ENCODE measurements around the gene FBXO3. TPM values are rescaled to one million over a fixed set of nuclear protein-coding genes. Genes with fewer than 3 reads are reported as not detected.

The FBXO3 gene
- total RNA-seq, 2 experiments from 2014 or later, result 12.1 to 21.3 TPM

DNA sequence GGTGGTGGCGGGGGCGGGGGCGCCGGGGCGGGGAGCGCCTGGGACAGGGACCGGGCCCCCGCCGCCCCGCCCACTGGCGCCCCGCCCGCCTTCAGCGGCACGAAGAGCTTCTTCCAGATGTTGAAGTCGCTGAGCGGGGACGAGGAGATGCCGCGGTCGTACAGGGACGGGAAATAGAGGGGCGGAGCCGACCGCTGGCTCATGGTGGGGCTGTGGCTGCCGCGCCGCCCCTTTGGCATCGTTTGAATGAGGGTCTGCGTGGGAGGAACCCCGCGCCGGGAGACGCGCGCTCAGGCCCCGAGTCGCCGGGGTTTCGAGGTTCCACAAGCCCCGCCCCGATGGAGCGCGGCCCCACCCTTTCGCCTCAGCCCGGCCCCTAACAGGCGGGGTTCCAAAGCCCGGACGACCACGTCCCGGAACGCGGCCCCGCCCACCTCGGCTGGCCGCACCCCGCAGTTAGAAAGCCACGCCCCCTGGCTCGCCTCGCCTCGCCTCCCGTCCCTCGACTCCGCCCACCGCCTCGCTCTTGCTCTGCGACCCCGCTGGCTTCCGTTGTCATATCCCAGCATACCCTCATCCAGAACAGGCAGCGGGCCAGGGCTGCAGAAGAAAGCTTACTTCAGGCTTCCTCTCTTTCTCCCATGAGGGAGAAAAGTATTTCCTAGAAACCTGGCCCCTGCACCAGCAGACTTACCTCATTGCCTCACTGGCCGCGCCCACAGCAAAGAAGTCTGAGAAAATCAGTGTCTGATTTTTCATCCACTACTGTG is 73.6 kb downstream of the FBXO3 start, which contains the start of gene C11orf91:
Gene C11orf91 (minus strand): TSS at position 325 of the 770 bp plus-strand sequence. CDS start 86 bp downstream, at position 239.
- H3K36me3 ChIP-seq (ENCODE audit: insufficient read depth, low read length), result no peaks in the 10 kb centered on the region
- CTCF ChIA-PET (ENCODE audit: unreplicated experiment), result interaction anchor here (2.5 kb wide), 1 partner anchor 42 kb away, joined by 6 read pairs; no protein-coding TSS in a partner anchor
- H3K79me2 ChIP-seq (ENCODE audit: insufficient read depth, low read depth, low read length), result no peaks in the 10 kb centered on the region
- peak; percentile 96 for DNase-seq (ENCODE audit: low spot score)
- peak within 1 kb of the TSS; percentile 75 for H3K4me3 ChIP-seq (ENCODE audit: low read depth, low read length, poor library complexity, severe bottlenecking)
- H3K27ac ChIP-seq (ENCODE audit: low read depth, low read length, poor library complexity, severe bottlenecking), result no peak within 1 kb of the TSS
- no peaks in the 10 kb centered on the region for H3K9me3 ChIP-seq (ENCODE audit: low read length)
- H3K4me1 ChIP-seq (ENCODE audit: insufficient read depth, low read length, poor library complexity, severe bottlenecking), result peaks cover 18% of the 10 kb centered on the region
- intact Hi-C loops (cut with micrococcal nuclease; ENCODE audit: unreplicated experiment), result no loop called here
- peak within 1 kb of the TSS; percentile 80 for H3K4me2 ChIP-seq (ENCODE audit: low read length)
- H4K20me1 ChIP-seq (ENCODE audit: insufficient read depth, low read length), result no peaks in the 10 kb centered on the region
- peak within 1 kb of the TSS; percentile 96 for H2AFZ ChIP-seq (ENCODE audit: low read length)
- BruUV-seq (replicated peaks), result no TSS peak
- POLR2A ChIA-PET, result interaction anchor here (0.5 to 2.5 kb wide), 9 partner anchors 30 to 540 kb away, joined by 3 to 7 read pairs (median 4); partner anchors contain the start of genes CD59 and CSTF3
- TF ChIP-seq EZH2phosphoT487 (IDR thresholded peaks at IDR 0.05; ENCODE audit: borderline replicate concordance, low read depth, low read length), result no peak
- no peaks in the 10 kb centered on the region for H3K9me2 ChIP-seq (ENCODE audit: insufficient read depth, low read length)

DNA sequence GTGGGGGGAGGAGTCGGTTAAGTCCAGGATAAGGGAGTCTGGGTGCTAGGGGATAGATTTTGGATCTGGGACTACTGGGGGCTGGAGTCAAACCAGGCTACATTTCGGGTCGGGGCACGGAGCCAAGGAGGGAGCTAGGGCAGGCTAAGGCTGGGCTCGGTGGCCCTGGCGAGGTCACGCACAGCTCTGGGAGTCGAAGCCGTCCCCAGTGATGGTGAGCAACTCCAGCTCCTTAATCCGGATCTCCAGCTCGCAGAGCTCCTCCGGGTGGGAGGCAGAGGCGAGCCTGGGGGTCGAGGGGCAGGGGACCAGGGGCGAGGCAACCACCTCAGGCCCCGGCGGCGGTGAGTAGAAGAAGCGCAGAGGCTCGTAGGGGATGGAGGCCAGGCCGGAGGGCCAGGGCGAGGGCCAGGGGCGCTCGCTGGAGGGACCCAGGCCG is 74.2 kb downstream of the FBXO3 start:
- no peaks in the 10 kb centered on the region for H3K79me2 ChIP-seq (ENCODE audit: insufficient read depth, low read depth, low read length)
- H2AFZ ChIP-seq (ENCODE audit: low read length), result no peak overlapping the region
- no TSS peak for BruUV-seq (replicated peaks)
- no peak for TF ChIP-seq EZH2phosphoT487 (IDR thresholded peaks at IDR 0.05; ENCODE audit: borderline replicate concordance, low read depth, low read length)
- TF ChIP-seq, protein P1, sequence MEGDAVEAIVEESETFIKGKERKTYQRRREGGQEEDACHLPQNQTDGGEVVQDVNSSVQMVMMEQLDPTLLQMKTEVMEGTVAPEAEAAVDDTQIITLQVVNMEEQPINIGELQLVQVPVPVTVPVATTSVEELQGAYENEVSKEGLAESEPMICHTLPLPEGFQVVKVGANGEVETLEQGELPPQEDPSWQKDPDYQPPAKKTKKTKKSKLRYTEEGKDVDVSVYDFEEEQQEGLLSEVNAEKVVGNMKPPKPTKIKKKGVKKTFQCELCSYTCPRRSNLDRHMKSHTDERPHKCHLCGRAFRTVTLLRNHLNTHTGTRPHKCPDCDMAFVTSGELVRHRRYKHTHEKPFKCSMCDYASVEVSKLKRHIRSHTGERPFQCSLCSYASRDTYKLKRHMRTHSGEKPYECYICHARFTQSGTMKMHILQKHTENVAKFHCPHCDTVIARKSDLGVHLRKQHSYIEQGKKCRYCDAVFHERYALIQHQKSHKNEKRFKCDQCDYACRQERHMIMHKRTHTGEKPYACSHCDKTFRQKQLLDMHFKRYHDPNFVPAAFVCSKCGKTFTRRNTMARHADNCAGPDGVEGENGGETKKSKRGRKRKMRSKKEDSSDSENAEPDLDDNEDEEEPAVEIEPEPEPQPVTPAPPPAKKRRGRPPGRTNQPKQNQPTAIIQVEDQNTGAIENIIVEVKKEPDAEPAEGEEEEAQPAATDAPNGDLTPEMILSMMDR (conservative IDR thresholded peaks at IDR 0.05; ENCODE audit: low read length), result no peak
- peak overlapping the region; percentile 75 for H3K4me3 ChIP-seq (ENCODE audit: low read depth, low read length, poor library complexity, severe bottlenecking)
- H3K9me3 ChIP-seq (ENCODE audit: low read length), result no peaks in the 10 kb centered on the region
- H3K4me2 ChIP-seq (ENCODE audit: low read length), result peak overlapping the region; percentile 80
- H3K4me1 ChIP-seq (ENCODE audit: insufficient read depth, low read length, poor library complexity, severe bottlenecking), result peaks cover 18% of the 10 kb centered on the region
- POLR2A ChIA-PET, result interaction anchor here (0.6 to 2.5 kb wide), 5 partner anchors 36 to 539 kb away, joined by 3 to 7 read pairs (median 5); partner anchors contain the start of genes CD59 and CSTF3
- DNase-seq (ENCODE audit: low spot score), result no peak
- no peaks in the 10 kb centered on the region for H3K36me3 ChIP-seq (ENCODE audit: insufficient read depth, low read length)
- H4K20me1 ChIP-seq (ENCODE audit: insufficient read depth, low read length), result no peaks in the 10 kb centered on the region
- intact Hi-C loops (cut with micrococcal nuclease; ENCODE audit: unreplicated experiment), result no loop called here
- CTCF ChIA-PET (ENCODE audit: unreplicated experiment), result interaction anchor here (2.5 kb wide), 1 partner anchor 42 kb away, joined by 6 read pairs; no protein-coding TSS in a partner anchor
- H3K27ac ChIP-seq (ENCODE audit: low read depth, low read length, poor library complexity, severe bottlenecking), result no peak overlapping the region
- no peaks in the 10 kb centered on the region for H3K9me2 ChIP-seq (ENCODE audit: insufficient read depth, low read length)

DNA sequence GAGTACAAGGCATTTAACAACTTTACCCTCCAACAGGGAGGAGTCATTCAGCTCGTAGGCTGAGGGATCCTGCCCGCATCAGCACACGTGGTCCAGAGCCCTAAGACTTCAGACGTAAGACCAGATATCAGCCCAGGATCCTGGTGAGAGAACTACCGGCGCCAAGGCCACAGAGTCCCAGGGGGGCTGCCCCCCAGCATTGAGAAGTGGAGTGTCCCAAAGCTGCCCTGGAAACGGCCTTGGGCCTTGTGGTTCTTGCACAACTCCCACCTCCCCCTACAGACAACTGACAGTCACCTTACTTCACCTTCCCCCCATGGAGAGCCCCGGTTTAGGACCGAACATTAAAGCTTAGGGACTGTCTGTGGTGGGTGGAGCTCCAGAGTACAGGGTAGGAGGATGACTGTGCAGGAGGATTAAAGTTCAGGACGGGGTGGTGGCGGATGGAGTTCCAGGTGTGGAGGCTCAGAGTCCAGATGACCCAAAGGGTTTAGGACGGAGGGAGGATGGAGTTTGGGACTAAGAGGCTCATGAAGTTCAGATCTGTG is 74.7 kb downstream of the FBXO3 start:
- Histone ChIP-seq H3K9me2 (ENCODE audit: insufficient read depth, low read length) (no peaks in the 10 kb centered on the region), H2AFZ (ENCODE audit: low read length) (no peak overlapping the region), H3K4me2 (ENCODE audit: low read length) (no peak overlapping the region), H3K4me1 (ENCODE audit: insufficient read depth, low read length, poor library complexity, severe bottlenecking) (peaks cover 18% of the 10 kb centered on the region), H3K4me3 (ENCODE audit: low read depth, low read length, poor library complexity, severe bottlenecking) (no peak overlapping the region), H4K20me1 (ENCODE audit: insufficient read depth, low read length) (no peaks in the 10 kb centered on the region), H3K9me3 (ENCODE audit: low read length) (no peaks in the 10 kb centered on the region), H3K36me3 (ENCODE audit: insufficient read depth, low read length) (no peaks in the 10 kb centered on the region), H3K79me2 (ENCODE audit: insufficient read depth, low read depth, low read length) (no peaks in the 10 kb centered on the region), H3K27ac (ENCODE audit: low read depth, low read length, poor library complexity, severe bottlenecking) (no peak overlapping the region)
- BruUV-seq (replicated peaks), result no TSS peak
- TF ChIP-seq, protein P1 (conservative IDR thresholded peaks at IDR 0.05; ENCODE audit: low read length), result no peak
- no peak for TF ChIP-seq EZH2phosphoT487 (IDR thresholded peaks at IDR 0.05; ENCODE audit: borderline replicate concordance, low read depth, low read length)
- intact Hi-C loops (cut with micrococcal nuclease; ENCODE audit: unreplicated experiment), result no loop called here
- no peak for DNase-seq (ENCODE audit: low spot score)
- ChIA-PET CTCF (ENCODE audit: unreplicated experiment) (no interaction called here), POLR2A (interaction anchor here (1.8 kb wide), 1 partner anchor 334 kb away, joined by 7 read pairs; no protein-coding TSS in a partner anchor)

Measured in OCI-LY7 (cell line).